MM.1S (cell line): ENCODE results near the gene STMND1.

Source experiments
- DNase-seq: peaks from one replicate; pipeline ENCODE4 v3.0.0-alpha.2; 2015
- H2AFZ ChIP-seq: fragments of 300-600 bp; sonication (generic); 2 replicates; pipeline ENCODE4 v1.6.0; 2016; ENCODE audit warnings: antibody characterized with exemption, low read length
- H3F3A ChIP-seq: fragments of 300-600 bp; sonication (generic); 2 replicates; pipeline ENCODE4 v1.6.1; 2016; ENCODE audit warnings: mild to moderate bottlenecking, antibody characterized with exemption, low read length, moderate library complexity, mixed read lengths; ENCODE audit not compliant: insufficient read depth
- H3K27ac ChIP-seq: fragments of 300-600 bp; sonication (generic); 2 replicates; pipeline ENCODE4 v1.5.1; 2016; ENCODE audit warnings: mild to moderate bottlenecking, low read length
- H3K27me3 ChIP-seq: fragments of 300-600 bp; sonication (generic); replicated peaks from 2 replicates; pipeline ENCODE4 v1.6.0; 2016; ENCODE audit warnings: low read length; ENCODE audit not compliant: insufficient read depth
- H3K36me3 ChIP-seq: fragments of 300-600 bp; sonication (generic); replicated peaks from 2 replicates; pipeline ENCODE4 v1.6.1; 2016; ENCODE audit warnings: mild to moderate bottlenecking, low read length, mixed read lengths; ENCODE audit not compliant: insufficient read depth
- H3K4me1 ChIP-seq: fragments of 300-600 bp; sonication (generic); 2 replicates; pipeline ENCODE4 v1.6.1; 2016; ENCODE audit warnings: low read length, mixed read lengths
- H3K4me2 ChIP-seq: fragments of 300-600 bp; sonication (generic); 2 replicates; pipeline ENCODE4 v1.6.0; 2016; ENCODE audit warnings: low read depth, low read length
- H3K4me3 ChIP-seq: fragments of 300-600 bp; sonication (generic); 2 replicates; pipeline ENCODE4 v1.5.1; 2016; ENCODE audit warnings: low read length, mixed read lengths
- H3K79me2 ChIP-seq: fragments of 300-600 bp; sonication (generic); 2 replicates; pipeline ENCODE4 v1.6.1; 2016; ENCODE audit warnings: mixed run types, low read length, mixed read lengths
- H3K9ac ChIP-seq: fragments of 300-600 bp; sonication (generic); 2 replicates; pipeline ENCODE4 v1.6.1; 2016; ENCODE audit warnings: low read length, mixed read lengths
- H3K9me2 ChIP-seq: fragments of 300-600 bp; sonication (generic); replicated peaks from 2 replicates; pipeline ENCODE4 v1.6.1; 2016; ENCODE audit warnings: mild to moderate bottlenecking, low read length, mixed read lengths; ENCODE audit not compliant: insufficient read depth
- H3K9me3 ChIP-seq: fragments of 300-600 bp; sonication (generic); replicated peaks from 2 replicates; pipeline ENCODE4 v1.6.1; 2016; ENCODE audit warnings: mild to moderate bottlenecking, low read length, mixed read lengths; ENCODE audit not compliant: insufficient read depth
- H4K20me1 ChIP-seq: fragments of 300-600 bp; sonication (generic); 2 replicates; pipeline ENCODE4 v1.6.1; 2016; ENCODE audit warnings: mild to moderate bottlenecking, low read length, moderate library complexity, mixed read lengths; ENCODE audit not compliant: insufficient read depth
- EZH2 ChIP-seq: fragments of 300-600 bp; sonication (generic); optimal IDR thresholded peaks from 2 replicates; pipeline ENCODE3; 2017; ENCODE audit warnings: low read depth, mild to moderate bottlenecking, antibody characterized with exemption, low read length, mixed read lengths
- EZH2phosphoT487 ChIP-seq: fragments of 300-600 bp; sonication (generic); IDR thresholded peaks from 2 replicates; pipeline ENCODE4 v1.6.1; 2018; ENCODE audit warnings: antibody characterized with exemption, low read length
- TF ChIP-seq, protein P1 (sequence below): fragments of 300-600 bp; sonication (generic); IDR thresholded peaks from 2 replicates; pipeline ENCODE4 v1.5.1; 2016; ENCODE audit warnings: antibody characterized with exemption, low read length, mixed read lengths

Gene STMND1

DNA sequence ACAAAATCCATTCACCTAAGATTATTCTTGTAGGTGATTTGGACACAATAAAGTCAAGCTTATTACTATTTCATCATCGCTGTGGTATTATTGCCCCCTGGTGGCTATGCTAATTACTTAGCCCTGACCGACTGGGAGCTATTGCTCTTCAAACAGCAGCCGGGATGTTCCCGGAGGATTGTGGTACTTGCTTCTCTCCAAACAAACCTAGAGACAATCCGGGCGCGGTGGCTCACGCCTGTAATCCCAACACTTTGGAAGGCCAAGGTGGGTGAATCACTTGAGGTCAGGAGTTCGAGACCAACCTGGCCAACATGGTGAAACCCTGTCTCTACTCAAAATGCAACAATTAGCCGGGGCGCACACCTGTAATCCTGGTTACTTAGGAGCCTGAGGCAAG lies 15.4 kb upstream of the STMND1 start:
- Histone ChIP-seq H3K36me3 (no peaks in the 10 kb centered on the region), H3K4me1 (no peaks in the 10 kb centered on the region), H3K4me3 (no peak overlapping the region), H3K27ac (no peak overlapping the region), H3F3A (no peaks in the 10 kb centered on the region), H3K9ac (no peak overlapping the region), H4K20me1 (no peaks in the 10 kb centered on the region), H3K9me2 (no peaks in the 10 kb centered on the region), H3K79me2 (no peaks in the 10 kb centered on the region), H3K27me3 (no peaks in the 10 kb centered on the region), H2AFZ (no peak overlapping the region), H3K9me3 (no peaks in the 10 kb centered on the region), H3K4me2 (no peak overlapping the region)
- DNase-seq: peak; percentile 24
- no peak for TF ChIP-seq EZH2phosphoT487
- no peak for TF ChIP-seq EZH2
- TF ChIP-seq, protein P1, sequence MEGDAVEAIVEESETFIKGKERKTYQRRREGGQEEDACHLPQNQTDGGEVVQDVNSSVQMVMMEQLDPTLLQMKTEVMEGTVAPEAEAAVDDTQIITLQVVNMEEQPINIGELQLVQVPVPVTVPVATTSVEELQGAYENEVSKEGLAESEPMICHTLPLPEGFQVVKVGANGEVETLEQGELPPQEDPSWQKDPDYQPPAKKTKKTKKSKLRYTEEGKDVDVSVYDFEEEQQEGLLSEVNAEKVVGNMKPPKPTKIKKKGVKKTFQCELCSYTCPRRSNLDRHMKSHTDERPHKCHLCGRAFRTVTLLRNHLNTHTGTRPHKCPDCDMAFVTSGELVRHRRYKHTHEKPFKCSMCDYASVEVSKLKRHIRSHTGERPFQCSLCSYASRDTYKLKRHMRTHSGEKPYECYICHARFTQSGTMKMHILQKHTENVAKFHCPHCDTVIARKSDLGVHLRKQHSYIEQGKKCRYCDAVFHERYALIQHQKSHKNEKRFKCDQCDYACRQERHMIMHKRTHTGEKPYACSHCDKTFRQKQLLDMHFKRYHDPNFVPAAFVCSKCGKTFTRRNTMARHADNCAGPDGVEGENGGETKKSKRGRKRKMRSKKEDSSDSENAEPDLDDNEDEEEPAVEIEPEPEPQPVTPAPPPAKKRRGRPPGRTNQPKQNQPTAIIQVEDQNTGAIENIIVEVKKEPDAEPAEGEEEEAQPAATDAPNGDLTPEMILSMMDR: peak; percentile 54

DNA sequence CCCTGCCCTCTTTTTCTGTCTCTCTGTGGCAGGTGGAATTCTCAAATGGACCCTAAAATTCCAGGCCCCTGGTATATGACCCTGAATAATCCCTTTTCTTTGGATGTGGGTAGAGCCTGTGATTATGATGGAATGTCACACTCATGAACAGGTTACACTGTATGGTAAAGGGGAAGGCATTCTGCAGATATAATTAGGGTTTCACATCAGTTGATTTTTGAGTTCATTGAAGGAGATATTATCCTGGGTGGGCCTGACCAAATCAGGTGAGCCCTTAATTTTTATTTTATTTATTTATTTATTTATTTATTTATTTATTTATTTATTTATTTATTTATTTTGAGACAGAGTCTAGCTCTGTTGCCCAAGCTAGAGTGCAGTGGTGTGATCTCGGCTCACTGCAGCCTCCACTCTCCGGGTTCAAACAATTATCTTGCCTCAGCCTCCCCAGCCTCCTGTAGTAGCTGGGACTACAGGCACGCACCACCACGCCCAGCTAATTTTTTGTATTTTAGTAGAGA lies 13.7 kb upstream of the STMND1 start:
- Histone ChIP-seq H3K4me2 (no peak overlapping the region), H2AFZ (no peak overlapping the region), H3K9ac (no peak overlapping the region), H3K9me3 (no peaks in the 10 kb centered on the region), H4K20me1 (no peaks in the 10 kb centered on the region), H3K36me3 (no peaks in the 10 kb centered on the region), H3K79me2 (no peaks in the 10 kb centered on the region), H3K27me3 (no peaks in the 10 kb centered on the region), H3K4me1 (no peaks in the 10 kb centered on the region), H3F3A (no peaks in the 10 kb centered on the region), H3K9me2 (no peaks in the 10 kb centered on the region), H3K27ac (no peak overlapping the region), H3K4me3 (no peak overlapping the region)
- no peak for DNase-seq
- no peak for TF ChIP-seq EZH2phosphoT487
- TF ChIP-seq, protein P1: no peak

DNA sequence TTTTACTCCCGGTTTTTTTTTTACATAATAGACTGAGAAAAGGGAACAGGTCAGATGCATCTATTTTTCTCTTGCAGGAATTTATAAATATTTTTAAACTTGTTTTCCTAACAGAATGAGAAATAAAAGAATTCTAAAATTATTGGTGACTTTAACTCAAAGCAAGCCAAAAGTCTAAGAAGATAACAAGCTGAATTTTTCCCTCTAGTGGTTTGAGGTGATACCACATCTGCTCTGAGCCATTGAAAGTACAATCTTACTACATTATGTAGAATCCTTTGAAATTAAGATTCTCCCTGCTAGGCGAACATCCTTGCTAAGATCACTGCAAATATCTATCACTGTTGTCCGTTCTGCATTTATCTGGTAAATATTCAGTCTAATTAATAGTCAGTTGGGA lies 10.7 kb upstream of the STMND1 start:
- H3K79me2 ChIP-seq: no peaks in the 10 kb centered on the region
- no peaks in the 10 kb centered on the region for H3F3A ChIP-seq

More for the DNA sequence above, 10.7 kb upstream of the STMND1 start:
- Histone ChIP-seq H3K27me3 (no peaks in the 10 kb centered on the region), H3K9me2 (no peaks in the 10 kb centered on the region), H3K9me3 (no peaks in the 10 kb centered on the region), H2AFZ (no peak overlapping the region), H3K36me3 (no peaks in the 10 kb centered on the region), H4K20me1 (no peaks in the 10 kb centered on the region), H3K4me3 (no peak overlapping the region), H3K27ac (no peak overlapping the region), H3K4me1 (no peaks in the 10 kb centered on the region), H3K9ac (no peak overlapping the region), H3K4me2 (no peak overlapping the region)
- TF ChIP-seq EZH2 (no peak), EZH2phosphoT487 (no peak)
- TF ChIP-seq, protein P1: peak; percentile 6; the same call in 1 of the 2 replicates
- no peak for DNase-seq
